K562 (cell line): ENCODE measurements around the gene CHMP2A. TPM values are rescaled to one million over a fixed set of nuclear protein-coding genes. Genes with fewer than 3 reads are reported as not detected.

Experiments
- ELF4 ChIP-seq: fragments of 450-650 bp; formaldehyde crosslinking; IDR thresholded peaks from 2 replicates; pipeline ENCODE4 v1.4.0; 2022; ENCODE audit warnings: missing genetic modification characterization
- EP300 ChIP-seq: IDR thresholded peaks from 2 replicates; pipeline ENCODE4 v1.6.1; 2012; ENCODE audit warnings: low read length, improper control_type of control experiment
- EP400 ChIP-seq: fragments of 450-650 bp; IDR thresholded peaks from 2 replicates; pipeline ENCODE4 v1.6.1; 2017; ENCODE audit warnings: antibody characterized with exemption, mild to moderate bottlenecking, moderate library complexity
- FOXP1 ChIP-seq: sonication (generic); formaldehyde crosslinking; IDR thresholded peaks from 2 replicates; pipeline ENCODE4 v1.8.0; 2022; ENCODE audit warnings: mild to moderate bottlenecking, missing genetic modification reagents
- HEY1 ChIP-seq: fragments of 250-450 bp; sonication (Bioruptor Pico); IDR thresholded peaks from 2 replicates; pipeline ENCODE4 v1.5.0; 2020; ENCODE audit warnings: mild to moderate bottlenecking, moderate library complexity, borderline replicate concordance
- HNRNPUL1 ChIP-seq: fragments of 200-400 bp; formaldehyde crosslinking; IDR thresholded peaks from 2 replicates; pipeline ENCODE4 v1.6.1; 2017; ENCODE audit warnings: low read length
- HOXB6 ChIP-seq: fragments of 250-450 bp; sonication (Bioruptor Pico); IDR thresholded peaks from 2 replicates; pipeline ENCODE4 v1.5.1; 2022; ENCODE audit warnings: mild to moderate bottlenecking, borderline replicate concordance
- IRF2 ChIP-seq: sonication (generic); formaldehyde crosslinking; IDR thresholded peaks from 2 replicates; pipeline ENCODE4 v1.8.1; 2022; ENCODE audit warnings: mild to moderate bottlenecking, missing genetic modification reagents
- MEF2D ChIP-seq: conservative IDR thresholded peaks from 2 replicates; pipeline ENCODE4 v1.6.1; 2016; ENCODE audit warnings: low read depth, missing genetic modification characterization, missing compliant biosample characterization
- MLX ChIP-seq, 2 experiments: fragments of 450-650 bp in 1 of 2; sonication (generic) in 1 of 2; formaldehyde crosslinking; conservative IDR thresholded peaks; 2 replicates each; pipeline versions ENCODE4 v1.4.0 to v1.8.1; 2020 to 2022; ENCODE audit warnings: mild to moderate bottlenecking in 1 of 2, missing genetic modification reagents in 1 of 2
- MTA1 ChIP-seq: fragments of 450-650 bp; IDR thresholded peaks from 2 replicates; pipeline ENCODE4 v1.6.1; 2017; ENCODE audit warnings: borderline replicate concordance
- MXI1 ChIP-seq: IDR thresholded peaks from 2 replicates; pipeline ENCODE4 v1.6.1; 2011; ENCODE audit warnings: low read depth, mild to moderate bottlenecking, improper control_type of control experiment, low read length
- NCOR1 ChIP-seq: fragments of 450-650 bp; IDR thresholded peaks from 2 replicates; pipeline ENCODE4 v1.6.1; 2016; ENCODE audit warnings: mild to moderate bottlenecking, moderate library complexity
- REST ChIP-seq, 2 experiments: fragments of 450-650 bp; formaldehyde crosslinking in 1 of 2; IDR thresholded peaks; 2 replicates each; pipeline versions ENCODE4 v1.4.0 to v1.6.1; 2014 to 2020; ENCODE audit warnings: mild to moderate bottlenecking in 2 of 2, borderline replicate concordance in 1 of 2, low read depth in 1 of 2
- TCF3 ChIP-seq: sonication (generic); formaldehyde crosslinking; IDR thresholded peaks from 2 replicates; pipeline ENCODE4 v1.4.0; 2020; ENCODE audit warnings: mild to moderate bottlenecking, missing genetic modification reagents
- TFAM ChIP-seq: fragments of 250-450 bp; sonication (Bioruptor Pico); conservative IDR thresholded peaks from 2 replicates; pipeline ENCODE4 v1.5.0; 2021; ENCODE audit warnings: mild to moderate bottlenecking, moderate library complexity
- TOE1 ChIP-seq, 2 experiments: fragments of 450-650 bp in 1 of 2; sonication (generic) in 1 of 2; formaldehyde crosslinking in 1 of 2; IDR thresholded peaks; 2 replicates each; pipeline versions ENCODE4 v1.7.1 to v1.8.0; 2016 to 2022; ENCODE audit warnings: borderline replicate concordance in 2 of 2, mild to moderate bottlenecking in 2 of 2, antibody characterized with exemption in 1 of 2, inconsistent platforms in 1 of 2, low read depth in 1 of 2, missing genetic modification reagents in 1 of 2, moderate library complexity in 1 of 2
- XRCC4 ChIP-seq: IDR thresholded peaks from one replicate; pipeline ENCODE4 v1.6.1; 2011; ENCODE audit not compliant: insufficient read depth, insufficient read length; ENCODE audit errors: extremely low read depth
- polyA plus RNA-seq, 8 experiments: library from polyadenylated mRNA; depleted of rRNA in 4 of 8; stranded (reverse) in 5 of 8; unstranded in 3 of 8; fragments of >200 nt; fragmentation: Nextera tagmentation in 2 of 8; fragmentation: Illumina TruSeq in 1 of 8; extraction: Ambion mirVana in 2 of 8; extraction: Trizol in 1 of 8; gene quantifications; 2 replicates each; pipeline versions ENCODE4 v1.2.1 to v1.2.3, GENCODE V29; 2011 to 2014; ENCODE audit warnings: inconsistent platforms in 1 of 8, missing spikeins in 1 of 8
- total RNA-seq, 7 experiments: library from RNA; depleted of rRNA in 6 of 7; stranded (reverse); fragments of >200 nt in 6 of 7; fragmentation: Illumina TruSeq in 2 of 7; extraction: Trizol in 2 of 7; gene quantifications; 2 replicates each; pipeline versions ENCODE4 v1.2.1 to v1.2.3, GENCODE V29; 2011 to 2021; ENCODE audit warnings: low replicate concordance in 1 of 7

Gene CHMP2A
- total and polyA plus RNA-seq, 9 of the 15 experiments (the other 6 are each of a cell fraction or from before 2014, with no cell fraction given) = 57.6 to 159 (median 87.2) TPM

GRCh38 chr19:58554494-58555368, at the start of gene CHMP2A (continued):
- TF ChIP-seq MLX (CRISPR knock-in tag; conservative IDR thresholded peaks at IDR 0.05) (peak in 1 of 2 experiments; percentile 50; a peak in 1 of 4 replicates), ELF4 (CRISPR knock-in tag) (peak; percentile 96), FOXP1 (CRISPR knock-in tag) (no peak), EP400 (peak; percentile 88), XRCC4 (no peak), EP300 (no peak; the same call in 1 of the 2 replicates), MXI1 (peak; percentile 40; the same call in 1 of the 2 replicates), TCF3 (0 out of 2 replicates have a peak, but pooled peaks have one; percentile 4), TFAM (CRISPR knock-in tag) (no peak), HOXB6 (CRISPR knock-in tag) (no peak; the same call in 1 of the 2 replicates), HEY1 (no peak), HNRNPUL1 (peak; percentile 85; the same call in 1 of the 2 replicates), TOE1 (IDR thresholded peaks at IDR 0.05; ENCODE audit: borderline replicate concordance) (peak; percentile 40; the same call in 1 of the 2 replicates), TOE1 (CRISPR knock-in tag; IDR thresholded peaks at IDR 0.05; ENCODE audit: borderline replicate concordance, low read depth) (0 out of 2 replicates have a peak, but pooled peaks have one; percentile 49), NCOR1 (peak; percentile 46), REST (IDR thresholded peaks at IDR 0.05; ENCODE audit: borderline replicate concordance) (peak; percentile 24; the same call in 1 of the 2 replicates), REST (CRISPR knock-in tag; IDR thresholded peaks at IDR 0.05; ENCODE audit: low read depth) (peak; percentile 85), MEF2D (tag) (no peak), MTA1 (no peak), IRF2 (CRISPR knock-in tag) (no peak)
